ENCODE data around the gene OSGIN1. TPM values are rescaled to one million over a fixed set of nuclear protein-coding genes. Genes with fewer than 3 reads are reported as not detected.
A peak's percentile ranks its signal among the peaks of the same experiment; 100 is the strongest.

Gene OSGIN1
- total and polyA plus RNA-seq, 2 of the 8 experiments (the other 6 are each of a cell fraction or from before 2014, with no cell fraction given), result 0.58 to 0.76 TPM

GRCh38 chr16:83917152-83918120 is 35.6 kb upstream of the OSGIN1 start:
- H2BK120ac ChIP-seq (replicated peaks; ENCODE audit: low read depth, low read length), result no peak overlapping the region
- H3K4ac ChIP-seq (replicated peaks; ENCODE audit: insufficient read length, low read depth, low read length), result no peak overlapping the region
- H3K9ac ChIP-seq (replicated peaks in 1 of 4; ENCODE audit: extremely low read depth in 1 of 4, low read depth in 3 of 4, low read length in 3 of 4), result no peak overlapping the region
- no peak overlapping the region for H3K4me3 ChIP-seq (ENCODE audit: extremely low read depth in 1 of 4, insufficient read depth in 2 of 4, low read depth in 3 of 4, low read length in 4 of 4)
- H3K18ac ChIP-seq (ENCODE audit: extremely low read depth, low read length), result no peak overlapping the region
- no peak overlapping the region for H3K14ac ChIP-seq (ENCODE audit: insufficient read length)
- H3K4me1 ChIP-seq (replicated peaks in 1 of 4; ENCODE audit: control insufficient read depth in 3 of 4, insufficient read depth in 4 of 4, low read length in 3 of 4), result no peaks in the 10 kb centered on the region
- H2BK12ac ChIP-seq (ENCODE audit: low read depth, low read length), result no peak overlapping the region
- H3K79me2 ChIP-seq (ENCODE audit: control insufficient read depth in 1 of 2, insufficient read depth in 2 of 2, low read length in 2 of 2), result no peaks in the 10 kb centered on the region
- H3K9me3 ChIP-seq (ENCODE audit: insufficient read depth in 2 of 2, low read depth in 1 of 2, low read length in 1 of 2), result peaks cover 0 to 4% of the 10 kb centered on the region in 2 experiments; a peak in 2 of 4 replicates
- H4K5ac ChIP-seq (ENCODE audit: insufficient read length, low read depth, low read length), result no peak overlapping the region
- H4K91ac ChIP-seq (replicated peaks; ENCODE audit: insufficient read length, low read length), result no peak overlapping the region
- no peak overlapping the region for H2AFZ ChIP-seq (ENCODE audit: low read length)
- TF ChIP-seq GTF2F1 (IDR thresholded peaks at IDR 0.05; ENCODE audit: borderline replicate concordance, low read depth, low read length) (no peak), CTBP2 (IDR thresholded peaks at IDR 0.05; ENCODE audit: borderline replicate concordance, insufficient read depth, insufficient read length, low read length) (no peak), CEBPB (IDR thresholded peaks at IDR 0.05; ENCODE audit: low read depth, low read length) (no peak), JUND (IDR thresholded peaks at IDR 0.05; ENCODE audit: low read length) (no peak), BACH1 (IDR thresholded peaks at IDR 0.05; ENCODE audit: low read length) (no peak), TAF1 (IDR thresholded peaks at IDR 0.05; ENCODE audit: low read depth, low read length) (no peak), TEAD4 (IDR thresholded peaks at IDR 0.05; ENCODE audit: low read depth, low read length) (no peak), SIX5 (IDR thresholded peaks at IDR 0.05; ENCODE audit: low read depth, low read length) (no peak)
- TF ChIP-seq, protein P1, sequence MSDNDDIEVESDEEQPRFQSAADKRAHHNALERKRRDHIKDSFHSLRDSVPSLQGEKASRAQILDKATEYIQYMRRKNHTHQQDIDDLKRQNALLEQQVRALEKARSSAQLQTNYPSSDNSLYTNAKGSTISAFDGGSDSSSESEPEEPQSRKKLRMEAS (IDR thresholded peaks at IDR 0.05), result no peak
- TF ChIP-seq, protein P2, sequence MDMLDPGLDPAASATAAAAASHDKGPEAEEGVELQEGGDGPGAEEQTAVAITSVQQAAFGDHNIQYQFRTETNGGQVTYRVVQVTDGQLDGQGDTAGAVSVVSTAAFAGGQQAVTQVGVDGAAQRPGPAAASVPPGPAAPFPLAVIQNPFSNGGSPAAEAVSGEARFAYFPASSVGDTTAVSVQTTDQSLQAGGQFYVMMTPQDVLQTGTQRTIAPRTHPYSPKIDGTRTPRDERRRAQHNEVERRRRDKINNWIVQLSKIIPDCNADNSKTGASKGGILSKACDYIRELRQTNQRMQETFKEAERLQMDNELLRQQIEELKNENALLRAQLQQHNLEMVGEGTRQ (IDR thresholded peaks at IDR 0.05; ENCODE audit: low read length), result no peak
- H3K36me3 ChIP-seq (ENCODE audit: control insufficient read depth in 2 of 4, insufficient read depth in 4 of 4, low read length in 3 of 4), result peaks cover 15 to 50% (median 35%) of the 10 kb centered on the region in 4 experiments
- no peaks in the 10 kb centered on the region for H3K27me3 ChIP-seq (replicated peaks in 1 of 4; ENCODE audit: control insufficient read depth in 3 of 4, extremely low read depth in 1 of 4, insufficient read depth in 3 of 4, low read length in 3 of 4)
- no peak overlapping the region for H2AK5ac ChIP-seq (ENCODE audit: low read depth, low read length)
- no peak overlapping the region for H2BK20ac ChIP-seq (ENCODE audit: low read length)
- no peak overlapping the region for H2BK5ac ChIP-seq (ENCODE audit: low read depth, low read length)
- H2BK15ac ChIP-seq (ENCODE audit: low read length), result no peak overlapping the region
- H3K4me2 ChIP-seq (ENCODE audit: insufficient read depth in 1 of 2, low read depth in 2 of 2, low read length in 2 of 2), result no peak overlapping the region
- H4K20me1 ChIP-seq (replicated peaks in 1 of 2; ENCODE audit: control insufficient read depth in 1 of 2, insufficient read depth in 2 of 2, low read length in 2 of 2), result peaks cover 0 to 15% of the 10 kb centered on the region in 2 experiments
- 95% methylated on average over 51 of the region's 51 CpGs; no CpG with 5 or more reads in 1 of the 2 experiments for WGBS, 2 experiments (ENCODE audit: extremely low coverage in 1 of 2, insufficient coverage in 1 of 2, insufficient read length in 1 of 2, insufficient replicate concordance in 2 of 2, low coverage in 1 of 2, low lambda C conversion rate in 2 of 2, missing lambda C conversion rate in 1 of 2)
- FAIRE-seq (no peak), DNase-seq (ENCODE audit: low read depth in 1 of 2, low spot score in 2 of 2) (no peak)
- ChIA-PET POLR2A (ENCODE audit: partially characterized antibody) (no interaction called here), CTCF (ENCODE audit: partially characterized antibody) (no interaction called here)
- no peaks in the 10 kb centered on the region for H3K79me1 ChIP-seq (ENCODE audit: low read depth, low read length)
- H3K56ac ChIP-seq (replicated peaks; ENCODE audit: insufficient read length, low read depth, low read length), result no peak overlapping the region
- H3K23ac ChIP-seq (ENCODE audit: insufficient read length), result no peak overlapping the region
- H3K23me2 ChIP-seq (ENCODE audit: low read depth, low read length), result peaks cover 8% of the 10 kb centered on the region
- H4K8ac ChIP-seq (ENCODE audit: extremely low read depth, insufficient read depth, low read length), result peak overlapping the region; percentile 9; the same call in 1 of the 2 replicates
- no peak overlapping the region for H3K27ac ChIP-seq (ENCODE audit: low read depth, low read length)

All from H1 (cell line).